Astrocyte of the cerebellum (primary cell): ENCODE measurements around the gene ATP6V1A.

Source experiments
- DNase-seq: peaks from one replicate; pipeline ENCODE4 v3.0.0-alpha.2; 2011; ENCODE audit warnings: low read depth
- H3K4me3 ChIP-seq: 2 replicates; pipeline ENCODE4 v1.5.1; 2011; ENCODE audit warnings: mild to moderate bottlenecking, low read depth, low read length, moderate library complexity
- CTCF ChIP-seq: IDR thresholded peaks from 2 replicates; pipeline ENCODE4 v1.5.1; 2012; ENCODE audit warnings: low read length, low read depth, moderate library complexity, mild to moderate bottlenecking; ENCODE audit errors: missing control alignments
- in situ Hi-C: cut with HindIII; loops from 2 replicates; pipeline ENCODE4 v1.10.0; 2017; ENCODE audit warnings: low sequenced_read_pairs

The ATP6V1A gene

DNA sequence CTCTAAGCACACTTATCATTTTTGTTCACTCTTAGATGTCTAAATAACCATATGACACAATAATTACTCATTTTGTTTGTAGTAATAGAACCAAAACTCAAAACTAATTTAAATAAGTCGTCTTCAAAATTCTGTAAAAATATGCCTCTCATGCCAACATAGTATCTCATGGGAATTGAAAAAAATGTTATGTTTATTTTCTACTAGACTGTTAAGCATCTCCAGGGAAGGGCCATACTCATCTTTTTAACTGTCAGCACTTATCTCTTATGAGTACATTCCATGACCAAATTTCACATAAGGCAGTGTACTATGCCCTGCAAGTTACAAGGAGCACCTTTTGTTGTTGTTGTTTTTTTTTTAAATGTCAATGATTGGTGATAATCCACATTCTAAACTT, 32.1 kb upstream of the ATP6V1A start:
- DNase-seq, result no peak

GRCh38 chr3:113717308-113717707, 29.5 kb upstream of the ATP6V1A start:
- DNase-seq, result no peak
- in situ Hi-C loops, result no loop called here
- no peak overlapping the region for H3K4me3 ChIP-seq
- TF ChIP-seq CTCF, result no peak

More for the DNA sequence above, 32.1 kb upstream of the ATP6V1A start:
- in situ Hi-C loops, result no loop called here
- no peak for TF ChIP-seq CTCF
- no peak overlapping the region for H3K4me3 ChIP-seq

GRCh38 chr3:113717818-113718217, 29.0 kb upstream of the ATP6V1A start:
- H3K4me3 ChIP-seq, result no peak overlapping the region
- TF ChIP-seq CTCF, result no peak
- in situ Hi-C loops, result no loop called here
- no peak for DNase-seq

GRCh38 chr3:113719294-113719693, 27.5 kb upstream of the ATP6V1A start:
- no peak for DNase-seq
- no peak overlapping the region for H3K4me3 ChIP-seq
- in situ Hi-C loops, result no loop called here
- no peak for TF ChIP-seq CTCF

DNA sequence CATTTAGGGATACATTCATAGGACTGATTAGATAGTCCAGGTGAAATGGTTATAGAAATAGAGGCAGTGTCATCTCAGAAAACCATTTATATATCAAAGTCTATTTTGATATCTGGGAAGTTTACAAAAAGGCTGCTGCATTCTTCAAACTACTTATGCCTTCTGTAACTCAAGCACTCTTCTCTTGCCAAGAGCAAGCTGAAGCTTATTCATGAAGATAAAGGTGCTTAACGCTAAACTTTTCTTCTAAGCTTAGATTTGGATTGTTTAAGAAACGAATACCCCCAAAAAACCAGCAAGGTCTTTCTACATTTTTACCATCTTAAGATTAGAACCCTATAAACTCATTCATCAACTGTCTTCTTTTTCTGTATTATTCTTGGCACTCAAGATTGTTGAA, 27.1 kb upstream of the ATP6V1A start:
- in situ Hi-C loops, result no loop called here
- TF ChIP-seq CTCF, result no peak
- H3K4me3 ChIP-seq, result no peak overlapping the region
- DNase-seq, result no peak

- in situ Hi-C loops, result no loop called here
- TF ChIP-seq CTCF, result no peak
- DNase-seq, result no peak
- H3K4me3 ChIP-seq, result no peak overlapping the region
These were observed 25.2 kb upstream of the ATP6V1A start for GRCh38 chr3:113721636-113722035.

DNA sequence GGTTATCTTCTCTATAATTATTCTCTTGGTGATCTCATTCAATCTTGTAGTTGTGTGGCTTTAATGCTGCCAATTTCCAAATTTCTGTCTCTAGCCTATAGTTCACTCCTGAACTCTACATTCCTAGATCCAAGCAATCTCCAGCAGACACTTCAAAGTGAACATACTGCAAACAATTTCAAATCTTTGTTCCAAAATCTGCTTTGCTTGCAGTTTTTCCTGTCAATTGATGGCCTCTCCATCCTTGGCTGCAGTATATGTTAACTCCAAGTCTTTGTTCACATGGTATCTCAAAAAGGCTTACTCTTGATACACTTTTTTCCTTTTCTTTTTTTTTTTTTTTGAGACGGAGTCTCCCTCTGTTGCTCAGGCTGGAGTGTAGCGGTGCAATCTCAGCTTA, 18.2 kb upstream of the ATP6V1A start:
- H3K4me3 ChIP-seq, result no peak overlapping the region
- TF ChIP-seq CTCF, result no peak
- in situ Hi-C loops, result no loop called here
- no peak for DNase-seq
